Large intestine (tissue), 3 donors: ENCODE results near the gene KLHL22. TPM values are rescaled to one million over a fixed set of nuclear protein-coding genes. Genes with fewer than 3 reads are reported as not detected.
A peak's percentile ranks its signal among the peaks of the same experiment; 100 is the strongest.
"Not testable (repeated sequence)": the region's sequence is repeated elsewhere in the genome, so short reads cannot be mapped to it uniquely, and the experiment has no call there.

Experiments
- DNase-seq, 2 donors: peaks; one replicate each; pipeline versions ENCODE4 v3.0.0 to v3.0.0-alpha.2; 2013
- H3K27ac ChIP-seq: one replicate; pipeline ENCODE4 v1.5.1; 2013; ENCODE audit warnings: low read length
- H3K27me3 ChIP-seq: 2 replicates; pipeline ENCODE4 v1.6.1; 2013; ENCODE audit warnings: low read length; ENCODE audit not compliant: control insufficient read depth, insufficient read depth
- H3K36me3 ChIP-seq: 2 replicates; pipeline ENCODE4 v1.6.1; 2013; ENCODE audit warnings: low read length; ENCODE audit not compliant: control insufficient read depth, insufficient read depth
- H3K4me1 ChIP-seq: one replicate; pipeline ENCODE4 v1.6.1; 2013; ENCODE audit warnings: low read length; ENCODE audit not compliant: control insufficient read depth, insufficient read depth
- H3K4me3 ChIP-seq: one replicate; pipeline ENCODE4 v1.5.1; 2013; ENCODE audit warnings: low read length
- H3K9me3 ChIP-seq: one replicate; pipeline ENCODE4 v1.6.1; 2013; ENCODE audit warnings: mild to moderate bottlenecking, low read depth, low read length, moderate library complexity; ENCODE audit not compliant: control insufficient read depth
- WGBS: methylation state at CpG from one replicate; pipeline ENCODE4 v1.1.5; 2013; ENCODE audit warnings: low lambda C conversion rate; ENCODE audit not compliant: insufficient coverage; 5-methylcytosine and 5-hydroxymethylcytosine counted together
- polyA plus RNA-seq: library from polyadenylated mRNA; unstranded; fragments of 120-200 nt; gene quantifications from one replicate; pipeline ENCODE4 v1.2.1, GENCODE V29; 2013

The KLHL22 gene
- polyA plus RNA-seq, 1 donor = 18.5 TPM

- WGBS = no CpG with 5 or more reads among the region's 42 CpGs
- Histone ChIP-seq H3K4me1 (no peaks in the 10 kb centered on the region), H3K9me3 (peaks cover 4% of the 10 kb centered on the region), H3K27ac (no peak overlapping the region), H3K4me3 (peak overlapping the region; percentile 5), H3K36me3 (no peaks in the 10 kb centered on the region), H3K27me3 (peaks cover 3% of the 10 kb centered on the region)
- DNase-seq = peak; percentile 70 to 72
Measured at GRCh38 chr22:20418211-20418788, 77.3 kb downstream of the KLHL22 start.

- H3K36me3 ChIP-seq, H3K4me3 ChIP-seq, DNase-seq, H3K9me3 ChIP-seq, H3K4me1 ChIP-seq, H3K27me3 ChIP-seq, H3K27ac ChIP-seq: not testable (repeated sequence)
- WGBS = no CpG with 5 or more reads among the region's 3 CpGs
Measured at GRCh38 chr22:20415699-20416098, 79.9 kb downstream of the KLHL22 start.

GRCh38 chr22:20415241-20415640, 80.4 kb downstream of the KLHL22 start:
- H3K4me3 ChIP-seq = not testable (repeated sequence)

GRCh38 chr22:20414450-20414849, 81.1 kb downstream of the KLHL22 start:
- no peak for DNase-seq
- H3K27ac ChIP-seq = no peak overlapping the region
- H3K36me3 ChIP-seq = no peaks in the 10 kb centered on the region
- H3K4me3 ChIP-seq = no peak overlapping the region
- H3K9me3 ChIP-seq = peaks cover 4% of the 10 kb centered on the region
- WGBS = 80% methylated on average over 1 of the region's 3 CpGs
- H3K4me1 ChIP-seq = no peaks in the 10 kb centered on the region
- H3K27me3 ChIP-seq = peaks cover 5% of the 10 kb centered on the region

More at GRCh38 chr22:20415241-20415640, 80.4 kb downstream of the KLHL22 start:
- not testable (repeated sequence) for H3K9me3 ChIP-seq, H3K36me3 ChIP-seq, DNase-seq, H3K4me1 ChIP-seq, H3K27ac ChIP-seq, H3K27me3 ChIP-seq
- WGBS = no CpG with 5 or more reads among the region's 3 CpGs

- Histone ChIP-seq H3K4me3 (no peak overlapping the region), H3K9me3 (peaks cover 4% of the 10 kb centered on the region), H3K27ac (no peak overlapping the region), H3K27me3 (peaks cover 5% of the 10 kb centered on the region), H3K36me3 (no peaks in the 10 kb centered on the region), H3K4me1 (no peaks in the 10 kb centered on the region)
- DNase-seq = no peak
- WGBS = 100% methylated on average over 1 of the region's 5 CpGs
Measured at GRCh38 chr22:20414059-20414440, 81.5 kb downstream of the KLHL22 start.

GRCh38 chr22:20413217-20414058, 82.2 kb downstream of the KLHL22 start:
- H3K9me3 ChIP-seq = peaks cover 3% of the 10 kb centered on the region
- no peak overlapping the region for H3K4me3 ChIP-seq
- peaks cover 3% of the 10 kb centered on the region for H3K36me3 ChIP-seq
- DNase-seq = no peak
- no peak overlapping the region for H3K27ac ChIP-seq
- no peaks in the 10 kb centered on the region for H3K4me1 ChIP-seq
- WGBS = no CpG with 5 or more reads among the region's 9 CpGs
- peaks cover 5% of the 10 kb centered on the region for H3K27me3 ChIP-seq

GRCh38 chr22:20412474-20413216, 83.0 kb downstream of the KLHL22 start:
- Histone ChIP-seq H3K4me1 (no peaks in the 10 kb centered on the region), H3K4me3 (no peak overlapping the region), H3K27me3 (peaks cover 5% of the 10 kb centered on the region), H3K36me3 (peaks cover 7% of the 10 kb centered on the region), H3K9me3 (no peaks in the 10 kb centered on the region), H3K27ac (no peak overlapping the region)
- 70% methylated on average over 2 of the region's 10 CpGs for WGBS
- no peak for DNase-seq

GRCh38 chr22:20409385-20409784, 86.2 kb downstream of the KLHL22 start:
- not testable (repeated sequence) for H3K27ac ChIP-seq, H3K27me3 ChIP-seq, H3K9me3 ChIP-seq, DNase-seq, H3K4me3 ChIP-seq, H3K4me1 ChIP-seq
- 100% methylated on average over 1 of the region's 3 CpGs for WGBS
- H3K36me3 ChIP-seq = peaks cover 29% of the 10 kb centered on the region

- H3K4me1 ChIP-seq = no peaks in the 10 kb centered on the region
- WGBS = no CpG with 5 or more reads among the region's 4 CpGs
- H3K27me3 ChIP-seq = peaks cover 5% of the 10 kb centered on the region
- H3K4me3 ChIP-seq = no peak overlapping the region
- H3K36me3 ChIP-seq = peaks cover 30% of the 10 kb centered on the region
- H3K9me3 ChIP-seq = peaks cover 3% of the 10 kb centered on the region
- no peak for DNase-seq
- no peak overlapping the region for H3K27ac ChIP-seq
Measured at GRCh38 chr22:20408891-20409290, 86.7 kb downstream of the KLHL22 start.

GRCh38 chr22:20407829-20408228, 87.8 kb downstream of the KLHL22 start:
- WGBS = no CpG with 5 or more reads among the region's 3 CpGs
- Histone ChIP-seq H3K4me3 (no peak overlapping the region), H3K27me3 (peaks cover 1% of the 10 kb centered on the region), H3K9me3 (peaks cover 3% of the 10 kb centered on the region), H3K4me1 (no peaks in the 10 kb centered on the region), H3K36me3 (peaks cover 35% of the 10 kb centered on the region), H3K27ac (no peak overlapping the region)
- no peak for DNase-seq
